C4-2B (cell line): ENCODE data around the gene KRTAP3-3.

ENCODE experiments used
- CTCF ChIP-seq: fragments of 450-650 bp; conservative IDR thresholded peaks from 2 replicates; pipeline ENCODE4 v1.5.1; 2017; ENCODE audit warnings: mild to moderate bottlenecking
- ZFX ChIP-seq: fragments of 450-650 bp; IDR thresholded peaks from 2 replicates; pipeline ENCODE4 v1.6.1; 2017

- TF ChIP-seq CTCF (no peak), ZFX (no peak)
Measured at GRCh38 chr17:40981115-40981514, 12.8 kb downstream of the KRTAP3-3 start.
